ENCODE results near the gene LNPK.

LNPK gene

GRCh38 chr2:175932675-175933074, 69.4 kb downstream of the LNPK start:
- TF ChIP-seq, protein P1, sequence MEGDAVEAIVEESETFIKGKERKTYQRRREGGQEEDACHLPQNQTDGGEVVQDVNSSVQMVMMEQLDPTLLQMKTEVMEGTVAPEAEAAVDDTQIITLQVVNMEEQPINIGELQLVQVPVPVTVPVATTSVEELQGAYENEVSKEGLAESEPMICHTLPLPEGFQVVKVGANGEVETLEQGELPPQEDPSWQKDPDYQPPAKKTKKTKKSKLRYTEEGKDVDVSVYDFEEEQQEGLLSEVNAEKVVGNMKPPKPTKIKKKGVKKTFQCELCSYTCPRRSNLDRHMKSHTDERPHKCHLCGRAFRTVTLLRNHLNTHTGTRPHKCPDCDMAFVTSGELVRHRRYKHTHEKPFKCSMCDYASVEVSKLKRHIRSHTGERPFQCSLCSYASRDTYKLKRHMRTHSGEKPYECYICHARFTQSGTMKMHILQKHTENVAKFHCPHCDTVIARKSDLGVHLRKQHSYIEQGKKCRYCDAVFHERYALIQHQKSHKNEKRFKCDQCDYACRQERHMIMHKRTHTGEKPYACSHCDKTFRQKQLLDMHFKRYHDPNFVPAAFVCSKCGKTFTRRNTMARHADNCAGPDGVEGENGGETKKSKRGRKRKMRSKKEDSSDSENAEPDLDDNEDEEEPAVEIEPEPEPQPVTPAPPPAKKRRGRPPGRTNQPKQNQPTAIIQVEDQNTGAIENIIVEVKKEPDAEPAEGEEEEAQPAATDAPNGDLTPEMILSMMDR (IDR thresholded peaks at IDR 0.05; ENCODE audit: control insufficient read depth, extremely low read depth, insufficient read depth): no peak
- no peak overlapping the region for H3K4me3 ChIP-seq (ENCODE audit: low read depth, low read length)
- DNase-seq (ENCODE audit: low read depth): no peak

DNA sequence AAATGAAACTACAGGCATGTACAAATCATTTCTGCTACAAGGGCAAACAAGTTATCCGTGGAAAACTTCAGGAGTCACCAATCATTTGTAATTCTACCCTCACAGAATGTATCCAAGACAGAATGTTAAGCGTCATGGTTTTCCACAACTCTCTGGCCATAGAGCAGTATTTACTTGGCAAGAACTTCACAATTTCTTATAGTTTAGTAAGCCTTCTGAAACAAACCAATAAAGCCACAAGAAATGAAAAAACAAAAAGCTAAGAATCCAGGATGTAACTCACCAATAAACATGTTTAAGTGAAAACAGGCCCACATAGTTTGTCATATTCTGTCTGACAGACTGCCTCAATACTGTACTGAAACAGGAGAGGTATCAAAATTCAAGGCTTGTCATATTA, 70.3 kb downstream of the LNPK start:
- TF ChIP-seq, protein P1 (IDR thresholded peaks at IDR 0.05; ENCODE audit: control insufficient read depth, extremely low read depth, insufficient read depth): no peak
- no peak overlapping the region for H3K4me3 ChIP-seq (ENCODE audit: low read depth, low read length)
- no peak for DNase-seq (ENCODE audit: low read depth)

DNA sequence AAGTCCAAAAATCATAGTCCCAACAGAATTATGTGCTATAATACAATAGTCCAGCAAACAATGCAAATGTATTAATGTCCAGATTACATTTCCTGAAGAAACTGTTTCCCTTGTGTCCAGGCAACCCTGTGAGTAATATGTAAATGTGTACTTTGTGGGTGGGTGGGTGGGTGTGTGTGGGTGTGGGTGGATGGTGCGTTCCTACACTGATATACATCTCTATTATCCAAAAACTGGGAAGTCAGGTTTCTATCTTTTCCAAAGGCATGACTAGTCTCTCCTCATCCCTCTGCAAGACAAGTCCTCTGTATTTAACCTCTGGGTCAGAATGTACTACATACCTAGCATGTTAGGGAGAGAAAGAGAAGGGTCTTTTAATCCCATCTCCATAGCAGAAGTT, 71.6 kb downstream of the LNPK start:
- no peak overlapping the region for H3K4me3 ChIP-seq (ENCODE audit: low read depth, low read length)
- TF ChIP-seq, protein P1 (IDR thresholded peaks at IDR 0.05; ENCODE audit: control insufficient read depth, extremely low read depth, insufficient read depth): no peak
- no peak for DNase-seq (ENCODE audit: low read depth)

DNA sequence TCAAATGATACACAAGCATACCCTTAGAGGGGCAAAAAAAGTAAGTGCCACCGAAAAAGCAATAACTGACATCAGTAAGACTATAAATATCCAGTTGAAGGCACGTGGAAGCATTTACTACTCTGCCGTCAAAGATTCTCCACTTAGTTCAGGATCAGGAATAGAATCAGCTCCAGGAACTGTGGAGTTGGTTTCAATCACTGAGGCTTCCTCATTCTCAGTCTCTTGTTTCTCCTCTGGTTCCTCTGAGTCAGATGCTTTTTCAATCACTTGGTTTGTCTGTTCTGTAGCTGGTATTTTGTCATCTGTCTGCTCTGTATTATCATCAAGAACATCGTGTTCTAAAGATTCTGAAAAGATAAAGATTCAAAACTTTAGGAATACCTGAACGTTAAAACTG, 72.2 kb downstream of the LNPK start:
- TF ChIP-seq, protein P1 (IDR thresholded peaks at IDR 0.05; ENCODE audit: control insufficient read depth, extremely low read depth, insufficient read depth): no peak
- no peak overlapping the region for H3K4me3 ChIP-seq (ENCODE audit: low read depth, low read length)
- DNase-seq (ENCODE audit: low read depth): peak; percentile 18

GRCh38 chr2:175926272-175926671, 75.8 kb downstream of the LNPK start:
- DNase-seq (ENCODE audit: low read depth): no peak
- H3K4me3 ChIP-seq (ENCODE audit: low read depth, low read length): no peak overlapping the region
- TF ChIP-seq, protein P1 (IDR thresholded peaks at IDR 0.05; ENCODE audit: control insufficient read depth, extremely low read depth, insufficient read depth): no peak

DNA sequence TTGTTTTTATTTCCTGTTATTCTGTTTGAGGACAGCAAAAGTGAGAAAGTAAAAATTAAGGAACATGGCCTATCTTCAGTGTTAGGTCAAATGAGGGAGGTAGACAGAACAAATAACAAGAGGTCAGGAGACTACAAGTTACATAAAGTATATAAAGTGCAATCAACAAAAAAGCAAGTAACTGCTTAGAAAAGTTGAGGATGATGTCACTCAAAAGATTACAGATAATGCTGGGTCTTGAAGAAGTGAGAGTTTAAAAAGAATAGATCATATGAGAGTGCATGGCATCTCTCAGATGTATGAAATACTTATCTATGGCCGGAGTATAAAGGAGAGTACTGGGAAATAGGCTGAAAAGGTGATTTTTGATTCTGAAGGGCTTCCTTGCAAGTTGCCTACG, 79.9 kb downstream of the LNPK start:
- TF ChIP-seq, protein P1 (IDR thresholded peaks at IDR 0.05; ENCODE audit: control insufficient read depth, extremely low read depth, insufficient read depth): no peak
- no peak overlapping the region for H3K4me3 ChIP-seq (ENCODE audit: low read depth, low read length)
- DNase-seq (ENCODE audit: low read depth): no peak

DNA sequence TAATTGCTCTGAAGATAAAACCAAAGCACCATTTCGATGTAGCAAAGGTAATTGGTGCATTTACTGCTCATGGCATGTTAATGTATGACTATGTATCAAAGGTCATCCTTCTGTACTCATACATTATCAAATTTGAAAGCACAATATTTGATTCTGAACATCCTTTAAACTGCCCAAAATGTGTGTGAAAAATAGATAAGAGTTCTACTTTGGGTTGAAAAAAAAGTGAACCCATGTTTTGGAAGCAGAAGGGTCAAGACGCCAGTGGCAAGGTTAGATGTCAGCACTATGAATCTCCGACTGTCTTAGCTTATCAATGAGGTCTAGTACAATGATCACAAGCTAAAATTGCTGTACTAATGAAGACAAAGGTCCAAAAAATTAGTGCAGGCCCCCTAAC, 83.1 kb downstream of the LNPK start:
- H3K4me3 ChIP-seq (ENCODE audit: low read depth, low read length): no peak overlapping the region
- TF ChIP-seq, protein P1 (IDR thresholded peaks at IDR 0.05; ENCODE audit: control insufficient read depth, extremely low read depth, insufficient read depth): no peak
- DNase-seq (ENCODE audit: low read depth): no peak

Measured in LNCaP clone FGC (cell line).